Measurements from ENCODE around the gene RAD51B. TPM values are rescaled to one million over a fixed set of nuclear protein-coding genes. Genes with fewer than 3 reads are reported as not detected.

The RAD51B gene
- polyA plus RNA-seq, 4 donors, result 10.6 to 13.2 (median 11.3) TPM

- no peak for DNase-seq (ENCODE audit: low read depth in 4 of 4, low spot score in 2 of 4)
Observed at GRCh38 chr14:67887478-67887877, 67.9 kb downstream of the RAD51B start.

- DNase-seq (ENCODE audit: low read depth in 4 of 4, low spot score in 2 of 4), result no peak
Observed at GRCh38 chr14:67889455-67889854, 69.9 kb downstream of the RAD51B start.

- DNase-seq (ENCODE audit: low read depth in 4 of 4, low spot score in 2 of 4), result no peak
Observed at GRCh38 chr14:67892466-67893100, 73.0 kb downstream of the RAD51B start.

- peak in 1 of 4 donors; percentile 50 for DNase-seq (ENCODE audit: low read depth in 4 of 4, low spot score in 2 of 4)
Observed at GRCh38 chr14:67900231-67900630, 80.7 kb downstream of the RAD51B start.

- no peak for DNase-seq (ENCODE audit: low read depth in 4 of 4, low spot score in 2 of 4)
Observed at GRCh38 chr14:67908052-67908754, 88.6 kb downstream of the RAD51B start.

- no peak for DNase-seq (ENCODE audit: low read depth in 4 of 4, low spot score in 2 of 4)
Observed at GRCh38 chr14:67911562-67911961, 92.0 kb downstream of the RAD51B start.

GRCh38 chr14:67916430-67916829, 96.9 kb downstream of the RAD51B start:
- DNase-seq (ENCODE audit: low read depth in 4 of 4, low spot score in 2 of 4), result no peak

GRCh38 chr14:67917006-67917405, 97.4 kb downstream of the RAD51B start:
- DNase-seq (ENCODE audit: low read depth in 4 of 4, low spot score in 2 of 4), result no peak

- DNase-seq (ENCODE audit: low read depth in 4 of 4, low spot score in 2 of 4), result no peak
Observed at GRCh38 chr14:67918838-67919237, 99.3 kb downstream of the RAD51B start.

- peak in 1 of 4 donors; percentile 36 for DNase-seq (ENCODE audit: low read depth in 4 of 4, low spot score in 2 of 4)
Observed at GRCh38 chr14:67919259-67920032, 99.9 kb downstream of the RAD51B start.

GRCh38 chr14:67926821-67927220, 107.2 kb downstream of the RAD51B start:
- DNase-seq (ENCODE audit: low read depth in 4 of 4, low spot score in 2 of 4), result no peak

- no peak for DNase-seq (ENCODE audit: low read depth in 4 of 4, low spot score in 2 of 4)
Observed at GRCh38 chr14:67927244-67927643, 107.7 kb downstream of the RAD51B start.

GRCh38 chr14:67928375-67928774, 108.8 kb downstream of the RAD51B start:
- no peak for DNase-seq (ENCODE audit: low read depth in 4 of 4, low spot score in 2 of 4)

- DNase-seq (ENCODE audit: low read depth in 4 of 4, low spot score in 2 of 4), result no peak
Observed at GRCh38 chr14:67932708-67933246, 113.2 kb downstream of the RAD51B start.

- no peak for DNase-seq (ENCODE audit: low read depth in 4 of 4, low spot score in 2 of 4)
Observed at GRCh38 chr14:67933266-67933665, 113.7 kb downstream of the RAD51B start.

- peak in 2 of 4 donors; percentile 68 to 76 for DNase-seq (ENCODE audit: low read depth in 4 of 4, low spot score in 2 of 4)
Observed at GRCh38 chr14:67934087-67934486, 114.5 kb downstream of the RAD51B start.

GRCh38 chr14:67934862-67935261, 115.3 kb downstream of the RAD51B start:
- no peak for DNase-seq (ENCODE audit: low read depth in 4 of 4, low spot score in 2 of 4)

- no peak for DNase-seq (ENCODE audit: low read depth in 4 of 4, low spot score in 2 of 4)
Observed at GRCh38 chr14:67935371-67935770, 115.8 kb downstream of the RAD51B start.

GRCh38 chr14:67938071-67938470, 118.5 kb downstream of the RAD51B start:
- no peak for DNase-seq (ENCODE audit: low read depth in 4 of 4, low spot score in 2 of 4)

- DNase-seq (ENCODE audit: low read depth in 4 of 4, low spot score in 2 of 4), result peak in 2 of 4 donors; percentile 31 to 46
Observed at GRCh38 chr14:67940486-67941455, 121.2 kb downstream of the RAD51B start.
